K562 (cell line): Measurements from ENCODE around the gene RPRD1B. TPM values are rescaled to one million over a fixed set of nuclear protein-coding genes. Genes with fewer than 3 reads are reported as not detected.

Experiments used
- BCL6 ChIP-seq: fragments of 250-450 bp; sonication (Bioruptor Pico); IDR thresholded peaks from 2 replicates; pipeline ENCODE4 v1.4.0; 2020
- CCAR2 ChIP-seq: fragments of 200-400 bp; formaldehyde crosslinking; IDR thresholded peaks from 2 replicates; pipeline ENCODE4 v1.6.1; 2017; ENCODE audit warnings: mild to moderate bottlenecking, low read depth, low read length
- ETS2 ChIP-seq: IDR thresholded peaks from 2 replicates; pipeline ENCODE4 v1.6.1; 2016; ENCODE audit warnings: borderline replicate concordance, missing genetic modification characterization, mild to moderate bottlenecking, moderate library complexity, missing compliant biosample characterization; ENCODE audit not compliant: poor library complexity, severe bottlenecking
- EZH2 ChIP-seq: IDR thresholded peaks from 2 replicates; pipeline ENCODE4 v1.6.1; 2012; ENCODE audit warnings: low read depth, mild to moderate bottlenecking, inconsistent platforms, low read length, borderline replicate concordance
- HDAC6 ChIP-seq: IDR thresholded peaks from 2 replicates; pipeline ENCODE4 v1.6.1; 2012; ENCODE audit warnings: low read depth, mild to moderate bottlenecking, control low read depth, inconsistent platforms, low read length, moderate library complexity
- LCOR ChIP-seq: sonication (generic); formaldehyde crosslinking; IDR thresholded peaks from 2 replicates; pipeline ENCODE4 v1.8.0; 2022; ENCODE audit warnings: mild to moderate bottlenecking, missing genetic modification reagents
- PHF21A ChIP-seq: fragments of 450-650 bp; IDR thresholded peaks from 2 replicates; pipeline ENCODE4 v1.6.1; 2017; ENCODE audit warnings: low read depth, borderline replicate concordance
- RFX7 ChIP-seq: fragments of 250-450 bp; sonication (Bioruptor Pico); IDR thresholded peaks from 2 replicates; pipeline ENCODE4 v1.5.1; 2021; ENCODE audit warnings: mild to moderate bottlenecking
- SMAD2 ChIP-seq: fragments of 150-350 bp; IDR thresholded peaks from 2 replicates; pipeline ENCODE4 v1.6.1; 2014; ENCODE audit warnings: low read depth, mild to moderate bottlenecking, low read length
- SMARCA4 ChIP-seq: fragments of 450-650 bp; IDR thresholded peaks from 2 replicates; pipeline ENCODE4 v1.6.1; 2016
- SMARCC2 ChIP-seq: fragments of 450-650 bp; IDR thresholded peaks from 2 replicates; pipeline ENCODE4 v1.6.1; 2017; ENCODE audit warnings: antibody characterized with exemption, moderate library complexity, mild to moderate bottlenecking, low read depth
- SOX6 ChIP-seq: fragments of 450-650 bp; IDR thresholded peaks from 2 replicates; pipeline ENCODE4 v1.6.1; 2014; ENCODE audit warnings: mild to moderate bottlenecking
- SRF ChIP-seq, 2 experiments: fragments of 250-450, 450-650 bp in 1 of 2; sonication (Bioruptor Pico) in 1 of 2; sonication (generic) in 1 of 2; formaldehyde crosslinking; IDR thresholded peaks; 2 replicates each; pipeline versions ENCODE4 v1.5.0 to v1.5.1; 2020 to 2022; ENCODE audit warnings: mild to moderate bottlenecking in 1 of 2, missing genetic modification reagents in 1 of 2
- TAF9B ChIP-seq: fragments of 450-650 bp; IDR thresholded peaks from 2 replicates; pipeline ENCODE4 v1.6.1; 2018; ENCODE audit warnings: mild to moderate bottlenecking; ENCODE audit not compliant: partially characterized antibody
- ZEB2 ChIP-seq: fragments of 450-650 bp; IDR thresholded peaks from 2 replicates; pipeline ENCODE4 v1.6.1; 2016
- ZNF134 ChIP-seq: fragments of 250-450 bp; sonication (Bioruptor Pico); conservative IDR thresholded peaks from 2 replicates; pipeline ENCODE4 v1.4.0; 2020
- ZNF224 ChIP-seq: sonication (generic); formaldehyde crosslinking; IDR thresholded peaks from 2 replicates; pipeline ENCODE4 v1.8.0; 2022; ENCODE audit warnings: mild to moderate bottlenecking, missing genetic modification reagents
- ZNF263 ChIP-seq: sonication (generic); formaldehyde crosslinking; IDR thresholded peaks from 2 replicates; pipeline ENCODE4 v1.8.0; 2022; ENCODE audit warnings: mild to moderate bottlenecking, missing genetic modification reagents, borderline replicate concordance
- ZNF644 ChIP-seq: fragments of 200-800 bp; sonication (Bioruptor generic); IDR thresholded peaks from 2 replicates; pipeline ENCODE4 v1.6.1; 2016; ENCODE audit warnings: low read depth, missing genetic modification characterization, missing compliant biosample characterization
- ZNF780A ChIP-seq: fragments of 250-450 bp; sonication (Bioruptor Pico); IDR thresholded peaks from 2 replicates; pipeline ENCODE4 v1.5.0; 2021; ENCODE audit warnings: mild to moderate bottlenecking
- polyA plus RNA-seq, 8 experiments: library from polyadenylated mRNA; depleted of rRNA in 4 of 8; stranded (reverse) in 5 of 8; unstranded in 3 of 8; fragments of >200 nt; fragmentation: Nextera tagmentation in 2 of 8; fragmentation: Illumina TruSeq in 1 of 8; extraction: Ambion mirVana in 2 of 8; extraction: Trizol in 1 of 8; gene quantifications; 2 replicates each; pipeline versions ENCODE4 v1.2.1 to v1.2.3, GENCODE V29; 2011 to 2014; ENCODE audit warnings: inconsistent platforms in 1 of 8, missing spikeins in 1 of 8
- total RNA-seq, 7 experiments: library from RNA; depleted of rRNA in 6 of 7; stranded (reverse); fragments of >200 nt in 6 of 7; fragmentation: Illumina TruSeq in 2 of 7; extraction: Trizol in 2 of 7; gene quantifications; 2 replicates each; pipeline versions ENCODE4 v1.2.1 to v1.2.3, GENCODE V29; 2011 to 2021; ENCODE audit warnings: low replicate concordance in 1 of 7
- TF ChIP-seq, protein P1 (sequence below): fragments of 250-450 bp; sonication (Bioruptor Pico); IDR thresholded peaks from 2 replicates; pipeline ENCODE4 v1.4.0; 2020; ENCODE audit warnings: mild to moderate bottlenecking, moderate library complexity
- TF ChIP-seq, protein P2 (sequence below): fragments of 250-450 bp; sonication (Bioruptor Pico); IDR thresholded peaks from 2 replicates; pipeline ENCODE4 v1.4.0; 2020; ENCODE audit warnings: mild to moderate bottlenecking, moderate library complexity
- TF ChIP-seq, protein P3 (sequence below): IDR thresholded peaks from 3 replicates; pipeline ENCODE4 v1.6.1; 2011; ENCODE audit warnings: borderline replicate concordance, mild to moderate bottlenecking; ENCODE audit not compliant: insufficient read length, insufficient read depth

The RPRD1B gene
- total and polyA plus RNA-seq, 9 of the 15 experiments (the other 6 are each of a cell fraction or from before 2014, with no cell fraction given), result 5.5 to 43.0 (median 24.4) TPM

DNA sequence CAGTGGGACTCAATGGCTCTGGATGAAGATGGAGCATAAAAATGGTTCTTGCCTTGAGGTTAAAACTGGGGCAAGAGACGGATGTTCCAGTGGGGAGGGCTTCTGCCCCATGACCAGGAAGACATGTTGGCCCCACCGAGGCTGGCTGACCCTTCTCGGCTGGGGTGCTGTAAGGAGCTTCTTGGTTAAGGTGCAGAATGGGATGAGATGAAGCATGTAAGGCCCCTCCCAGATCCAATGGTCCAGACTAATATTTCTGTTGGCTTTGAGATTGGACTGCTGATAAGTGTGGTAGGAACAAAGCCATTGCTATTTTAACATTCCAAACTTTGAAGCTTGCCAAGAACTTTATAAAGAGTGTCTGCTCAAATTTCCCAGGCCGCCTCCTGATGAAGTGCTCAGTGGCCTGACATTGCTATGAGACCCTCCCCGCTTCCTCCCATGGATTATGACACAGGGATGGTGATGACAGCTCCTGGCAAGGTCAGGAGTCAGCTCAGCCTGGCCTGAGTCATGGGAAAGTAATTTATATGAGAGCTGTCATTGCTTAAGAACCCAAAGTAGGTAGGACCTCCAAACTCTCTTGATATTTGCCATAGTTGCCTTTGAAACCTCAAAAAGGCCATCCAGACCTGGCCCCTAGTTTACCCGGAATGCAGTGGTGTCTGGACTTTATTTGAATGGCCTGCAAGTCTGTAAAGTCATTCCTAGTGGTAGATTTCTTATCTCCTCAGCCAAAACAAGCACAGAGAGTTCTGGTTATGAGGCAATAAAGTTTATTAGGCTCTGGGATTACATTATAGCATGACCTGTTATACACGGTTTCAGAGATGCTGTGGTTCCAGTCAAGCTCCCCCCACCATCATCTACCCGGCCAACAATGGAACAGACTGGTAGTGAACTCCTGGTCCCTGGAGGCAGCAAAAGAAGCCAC, 76.3 kb downstream of the RPRD1B start (continued):
- no peak for TF ChIP-seq ZNF263
- peak; percentile 76 for TF ChIP-seq SMARCA4
- no peak for TF ChIP-seq ZNF644 (tag)
- TF ChIP-seq, protein P1, sequence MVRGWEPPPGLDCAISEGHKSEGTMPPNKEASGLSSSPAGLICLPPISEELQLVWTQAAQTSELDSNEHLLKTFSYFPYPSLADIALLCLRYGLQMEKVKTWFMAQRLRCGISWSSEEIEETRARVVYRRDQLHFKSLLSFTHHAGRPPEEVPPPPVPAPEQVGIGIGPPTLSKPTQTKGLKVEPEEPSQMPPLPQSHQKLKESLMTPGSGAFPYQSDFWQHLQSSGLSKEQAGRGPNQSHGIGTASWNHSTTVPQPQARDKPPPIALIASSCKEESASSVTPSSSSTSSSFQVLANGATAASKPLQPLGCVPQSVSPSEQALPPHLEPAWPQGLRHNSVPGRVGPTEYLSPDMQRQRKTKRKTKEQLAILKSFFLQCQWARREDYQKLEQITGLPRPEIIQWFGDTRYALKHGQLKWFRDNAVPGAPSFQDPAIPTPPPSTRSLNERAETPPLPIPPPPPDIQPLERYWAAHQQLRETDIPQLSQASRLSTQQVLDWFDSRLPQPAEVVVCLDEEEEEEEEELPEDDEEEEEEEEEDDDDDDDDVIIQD (CRISPR knock-in tag), result no peak
- TF ChIP-seq SMARCC2, result no peak; the same call in 1 of the 2 replicates
- TF ChIP-seq SOX6, result peak; percentile 38
- no peak for TF ChIP-seq ETS2
- TF ChIP-seq, protein P2, sequence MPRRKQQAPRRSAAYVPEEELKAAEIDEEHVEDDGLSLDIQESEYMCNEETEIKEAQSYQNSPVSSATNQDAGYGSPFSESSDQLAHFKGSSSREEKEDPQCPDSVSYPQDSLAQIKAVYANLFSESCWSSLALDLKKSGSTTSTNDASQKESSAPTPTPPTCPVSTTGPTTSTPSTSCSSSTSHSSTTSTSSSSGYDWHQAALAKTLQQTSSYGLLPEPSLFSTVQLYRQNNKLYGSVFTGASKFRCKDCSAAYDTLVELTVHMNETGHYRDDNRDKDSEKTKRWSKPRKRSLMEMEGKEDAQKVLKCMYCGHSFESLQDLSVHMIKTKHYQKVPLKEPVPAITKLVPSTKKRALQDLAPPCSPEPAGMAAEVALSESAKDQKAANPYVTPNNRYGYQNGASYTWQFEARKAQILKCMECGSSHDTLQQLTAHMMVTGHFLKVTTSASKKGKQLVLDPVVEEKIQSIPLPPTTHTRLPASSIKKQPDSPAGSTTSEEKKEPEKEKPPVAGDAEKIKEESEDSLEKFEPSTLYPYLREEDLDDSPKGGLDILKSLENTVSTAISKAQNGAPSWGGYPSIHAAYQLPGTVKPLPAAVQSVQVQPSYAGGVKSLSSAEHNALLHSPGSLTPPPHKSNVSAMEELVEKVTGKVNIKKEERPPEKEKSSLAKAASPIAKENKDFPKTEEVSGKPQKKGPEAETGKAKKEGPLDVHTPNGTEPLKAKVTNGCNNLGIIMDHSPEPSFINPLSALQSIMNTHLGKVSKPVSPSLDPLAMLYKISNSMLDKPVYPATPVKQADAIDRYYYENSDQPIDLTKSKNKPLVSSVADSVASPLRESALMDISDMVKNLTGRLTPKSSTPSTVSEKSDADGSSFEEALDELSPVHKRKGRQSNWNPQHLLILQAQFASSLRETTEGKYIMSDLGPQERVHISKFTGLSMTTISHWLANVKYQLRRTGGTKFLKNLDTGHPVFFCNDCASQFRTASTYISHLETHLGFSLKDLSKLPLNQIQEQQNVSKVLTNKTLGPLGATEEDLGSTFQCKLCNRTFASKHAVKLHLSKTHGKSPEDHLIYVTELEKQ (CRISPR knock-in tag), result no peak
- TF ChIP-seq EZH2, result no peak
- TF ChIP-seq ZNF780A (CRISPR knock-in tag), result no peak
- TF ChIP-seq ZEB2, result 0 out of 2 replicates have a peak, but pooled peaks have one; percentile 38
- TF ChIP-seq ZNF224 (CRISPR knock-in tag), result no peak
- no peak for TF ChIP-seq SMAD2
- 0 out of 2 replicates have a peak, but pooled peaks have one; percentile 16 for TF ChIP-seq LCOR (CRISPR knock-in tag)
- no peak for TF ChIP-seq HDAC6
- TF ChIP-seq TAF9B, result no peak
- no peak for TF ChIP-seq PHF21A
- no peak for TF ChIP-seq BCL6 (CRISPR knock-in tag)
- no peak for TF ChIP-seq CCAR2
- TF ChIP-seq, protein P3, sequence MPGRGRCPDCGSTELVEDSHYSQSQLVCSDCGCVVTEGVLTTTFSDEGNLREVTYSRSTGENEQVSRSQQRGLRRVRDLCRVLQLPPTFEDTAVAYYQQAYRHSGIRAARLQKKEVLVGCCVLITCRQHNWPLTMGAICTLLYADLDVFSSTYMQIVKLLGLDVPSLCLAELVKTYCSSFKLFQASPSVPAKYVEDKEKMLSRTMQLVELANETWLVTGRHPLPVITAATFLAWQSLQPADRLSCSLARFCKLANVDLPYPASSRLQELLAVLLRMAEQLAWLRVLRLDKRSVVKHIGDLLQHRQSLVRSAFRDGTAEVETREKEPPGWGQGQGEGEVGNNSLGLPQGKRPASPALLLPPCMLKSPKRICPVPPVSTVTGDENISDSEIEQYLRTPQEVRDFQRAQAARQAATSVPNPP, result no peak
- TF ChIP-seq SRF (CRISPR knock-in tag; IDR thresholded peaks at IDR 0.05), result no peak
- no peak for TF ChIP-seq ZNF134 (CRISPR knock-in tag)
- no peak for TF ChIP-seq RFX7 (CRISPR knock-in tag)
